GM18517 (cell line): Measurements from ENCODE around the gene CRB2.

Experiments
- ATAC-seq: cut with Tn5 transposase; IDR thresholded peaks from one replicate; pipeline ENCODE4 v1.9.1; 2021; ENCODE audit warnings: mild to moderate bottlenecking, moderate library complexity; ENCODE audit not compliant: unreplicated experiment

The CRB2 gene

DNA sequence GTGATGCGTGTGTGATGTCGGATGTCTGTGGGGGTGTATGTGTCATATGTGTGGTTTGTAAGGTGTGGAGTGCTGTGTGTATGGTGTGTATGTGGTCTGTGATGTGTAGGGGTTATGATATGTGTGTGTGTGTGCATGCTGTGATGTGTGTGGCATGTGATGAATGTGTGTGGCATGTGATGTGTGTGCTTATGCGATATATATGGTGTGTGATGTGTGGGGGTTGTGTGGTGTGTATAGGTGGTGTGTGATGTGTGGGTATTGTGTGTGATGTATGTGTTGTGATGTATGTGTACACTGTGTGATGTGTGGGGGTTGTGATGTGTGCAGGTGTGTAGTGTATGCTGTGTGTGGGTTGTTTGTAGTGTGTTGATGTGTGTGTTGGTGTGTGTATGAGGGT is 9.2 kb upstream of the CRB2 start:
- no peak for ATAC-seq

DNA sequence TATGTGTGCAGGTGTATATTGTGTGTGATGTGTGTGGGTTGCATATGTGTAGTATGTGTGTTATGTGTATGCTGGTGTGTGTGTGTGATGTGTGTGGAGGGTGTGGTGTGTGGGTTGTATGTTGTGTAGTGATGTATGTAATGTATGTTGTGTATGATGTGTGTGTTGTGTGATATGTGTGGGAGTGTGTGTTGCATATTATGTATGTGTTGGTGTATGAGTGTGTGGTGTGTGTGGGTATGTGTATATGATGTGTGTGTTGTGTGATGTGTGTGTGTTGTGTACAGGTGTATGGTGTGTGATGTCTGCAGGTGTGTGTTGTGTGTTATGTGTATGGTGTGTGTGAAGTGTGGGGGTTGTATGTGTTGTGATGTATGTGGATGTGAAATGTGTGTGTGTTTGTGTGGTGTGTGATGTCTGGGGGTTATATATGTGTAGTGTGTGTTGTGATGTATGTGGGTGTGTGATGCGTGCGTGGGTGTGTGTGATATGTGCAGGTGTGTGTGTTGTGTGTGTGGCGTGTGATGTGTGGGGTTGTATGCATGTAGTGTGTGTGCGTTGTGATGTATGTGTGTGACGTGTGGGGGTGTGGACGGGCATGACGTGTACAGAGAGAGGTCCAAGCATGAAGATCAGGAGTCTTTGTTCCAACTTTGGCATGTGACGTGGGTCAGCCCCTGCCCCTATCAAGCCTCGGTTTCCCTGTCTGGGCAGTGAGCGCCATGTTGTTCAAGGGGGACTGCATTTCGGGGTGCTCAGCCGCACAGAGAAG is 8.5 kb upstream of the CRB2 start:
- ATAC-seq, result no peak

- ATAC-seq, result no peak
Measured at GRCh38 chr9:123348317-123348992, 7.5 kb upstream of the CRB2 start.

DNA sequence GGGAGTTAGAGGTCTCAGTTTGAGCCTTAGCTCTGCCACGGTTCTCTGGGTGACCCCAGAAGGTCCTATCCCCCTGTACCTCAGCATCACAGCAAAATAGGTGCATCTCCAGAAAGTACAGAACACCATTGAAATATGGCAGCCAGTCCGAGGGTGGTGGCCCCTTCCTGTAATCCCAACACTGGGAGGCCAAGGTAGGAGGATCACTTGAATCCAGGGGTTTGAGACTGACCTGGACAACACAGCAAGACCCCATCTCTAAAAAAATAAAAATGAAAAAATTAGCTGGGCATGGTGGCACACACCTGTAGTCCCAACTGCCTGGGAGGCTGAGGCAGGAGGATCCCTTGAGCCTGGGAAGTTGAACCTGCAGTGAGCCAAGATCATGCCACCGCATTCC is 7.0 kb upstream of the CRB2 start:
- no peak for ATAC-seq

GRCh38 chr9:123349691-123350480 is 6.1 kb upstream of the CRB2 start:
- ATAC-seq, result no peak

DNA sequence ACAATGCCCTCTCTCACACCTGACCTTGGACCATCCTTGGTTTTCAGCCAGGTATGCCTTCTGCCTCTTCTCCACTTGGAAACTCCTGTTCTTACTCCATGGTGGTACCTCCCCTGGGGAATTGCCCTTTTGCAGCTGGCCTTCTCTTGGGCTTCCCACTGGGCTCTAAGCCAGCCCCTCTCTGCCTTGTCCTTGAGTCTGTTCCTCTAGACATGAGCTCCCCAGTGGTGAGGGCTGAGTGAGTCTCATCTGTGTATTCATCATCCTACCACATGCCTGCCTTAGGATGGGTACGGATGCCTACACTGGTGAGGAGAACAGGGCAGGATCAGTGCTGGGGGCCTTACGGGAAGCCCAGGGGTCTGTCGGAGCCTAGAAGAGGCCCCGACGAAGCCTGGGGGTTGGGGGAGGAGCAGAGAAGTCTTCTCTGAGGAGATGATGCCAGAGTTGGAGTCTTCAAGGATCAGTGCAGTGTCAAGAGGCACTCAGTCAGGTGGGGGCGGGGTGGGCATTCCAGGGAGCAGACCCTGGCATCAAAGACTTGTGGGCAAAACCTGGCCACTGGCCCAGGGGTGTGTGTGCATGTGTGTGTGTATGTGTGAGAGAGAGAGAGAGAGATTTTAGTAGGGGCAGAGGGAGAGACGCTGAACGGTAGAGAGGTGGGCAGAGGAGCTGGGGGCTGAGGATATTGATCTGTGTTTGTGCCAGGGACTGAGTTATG is 5.2 kb upstream of the CRB2 start:
- ATAC-seq, result no peak

DNA sequence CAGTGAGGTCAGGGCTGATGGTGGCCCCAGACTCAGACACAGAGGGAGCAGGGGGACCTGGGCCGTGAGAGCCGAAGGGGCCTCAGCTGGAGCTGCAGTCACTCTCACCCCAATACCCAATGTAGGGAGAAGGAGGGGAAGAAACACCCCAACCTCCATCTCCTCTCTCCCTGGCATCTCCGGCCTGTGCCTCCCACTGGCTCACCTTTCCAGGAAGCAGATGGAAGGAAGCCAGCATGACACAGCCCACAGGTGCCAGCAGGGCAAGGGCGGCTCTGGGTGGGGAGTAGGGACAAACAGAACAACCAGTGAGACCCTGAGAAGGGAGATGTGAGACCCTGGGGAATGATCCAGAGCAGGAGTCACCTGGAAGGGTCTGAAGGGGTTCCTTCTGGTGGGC is 3.0 kb upstream of the CRB2 start:
- no peak for ATAC-seq

GRCh38 chr9:123353984-123354591 is 1.9 kb upstream of the CRB2 start:
- ATAC-seq, result no peak

DNA sequence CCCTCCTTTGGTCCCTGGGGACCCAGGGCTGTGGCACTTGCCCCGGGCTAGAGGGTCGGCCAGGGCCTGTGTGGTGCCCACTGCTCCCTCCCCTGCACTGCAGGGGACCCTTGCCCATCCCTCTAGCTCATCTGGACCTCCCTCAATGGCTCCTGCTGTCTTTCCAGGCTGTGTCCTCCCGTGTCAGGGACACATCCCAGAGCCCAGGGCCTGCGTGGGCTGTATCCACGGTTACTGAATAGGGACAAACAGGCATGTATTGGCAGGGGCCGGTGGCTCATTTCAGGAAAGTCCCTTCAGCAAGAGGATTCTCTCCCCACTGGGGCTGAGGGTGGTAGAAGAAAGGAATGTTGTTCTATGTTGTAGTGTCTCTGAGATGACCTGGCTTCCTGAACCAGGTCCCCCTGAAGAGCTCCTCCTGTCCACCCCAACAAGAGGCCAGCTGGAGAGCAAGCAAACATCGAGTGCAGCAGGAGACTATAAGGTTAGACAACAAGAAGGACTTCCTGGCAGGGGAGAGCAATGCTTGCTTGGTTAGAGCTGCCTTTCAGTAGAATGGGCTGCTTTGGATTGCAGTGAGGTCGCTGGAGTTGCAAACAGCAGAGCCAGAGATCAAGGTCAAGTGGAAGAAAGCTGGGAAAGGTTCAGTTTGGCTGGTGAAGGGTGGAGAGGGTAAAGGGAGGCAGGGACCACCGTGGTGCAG is 1.0 kb upstream of the CRB2 start:
- no peak for ATAC-seq

DNA sequence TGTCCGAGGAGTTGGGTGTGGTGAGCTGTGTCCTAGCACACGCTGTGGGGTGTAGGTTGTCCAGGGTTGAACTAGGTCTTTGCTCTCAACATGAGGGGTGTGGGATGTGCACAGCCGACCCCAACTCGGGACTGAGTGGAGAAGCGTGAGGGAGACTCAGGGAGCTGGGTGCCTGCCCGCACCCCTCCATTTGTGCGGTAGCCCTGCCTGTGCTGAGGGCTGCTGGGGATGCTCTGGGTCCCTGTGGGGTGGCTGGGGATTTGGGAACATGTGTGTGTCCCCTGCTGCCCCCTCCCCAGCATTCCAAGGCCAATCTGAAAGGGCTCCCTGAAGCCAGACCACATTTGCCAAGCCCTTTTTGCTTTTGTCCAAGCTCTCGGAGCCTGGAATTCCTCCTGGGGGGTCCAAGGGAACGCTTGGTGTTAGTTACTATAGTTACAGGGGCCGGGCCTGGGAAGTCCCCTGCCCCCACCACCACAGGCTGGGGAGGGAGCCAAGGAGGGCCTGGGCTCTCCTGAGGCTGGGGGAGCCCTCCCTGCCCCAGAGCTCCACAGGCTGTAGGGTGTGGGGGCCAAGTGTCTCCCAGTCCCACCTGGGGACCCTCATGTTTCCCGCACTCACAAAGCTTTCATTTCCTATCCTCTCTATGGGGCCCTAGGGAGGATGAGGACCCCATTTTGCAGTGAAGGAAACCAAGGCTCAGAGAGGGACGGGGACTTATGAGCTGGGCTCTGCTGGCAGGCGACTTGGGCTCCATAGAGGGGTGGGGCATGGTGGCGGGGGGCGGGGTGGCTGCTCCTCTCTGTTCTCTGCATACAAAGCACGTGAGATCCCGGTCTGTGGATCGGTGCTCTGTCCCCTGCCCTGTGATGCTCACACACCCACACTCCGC is 1.1 kb downstream of the CRB2 start:
- no peak for ATAC-seq

- ATAC-seq, result no peak
Measured at GRCh38 chr9:123357743-123358059, 1.7 kb downstream of the CRB2 start.

DNA sequence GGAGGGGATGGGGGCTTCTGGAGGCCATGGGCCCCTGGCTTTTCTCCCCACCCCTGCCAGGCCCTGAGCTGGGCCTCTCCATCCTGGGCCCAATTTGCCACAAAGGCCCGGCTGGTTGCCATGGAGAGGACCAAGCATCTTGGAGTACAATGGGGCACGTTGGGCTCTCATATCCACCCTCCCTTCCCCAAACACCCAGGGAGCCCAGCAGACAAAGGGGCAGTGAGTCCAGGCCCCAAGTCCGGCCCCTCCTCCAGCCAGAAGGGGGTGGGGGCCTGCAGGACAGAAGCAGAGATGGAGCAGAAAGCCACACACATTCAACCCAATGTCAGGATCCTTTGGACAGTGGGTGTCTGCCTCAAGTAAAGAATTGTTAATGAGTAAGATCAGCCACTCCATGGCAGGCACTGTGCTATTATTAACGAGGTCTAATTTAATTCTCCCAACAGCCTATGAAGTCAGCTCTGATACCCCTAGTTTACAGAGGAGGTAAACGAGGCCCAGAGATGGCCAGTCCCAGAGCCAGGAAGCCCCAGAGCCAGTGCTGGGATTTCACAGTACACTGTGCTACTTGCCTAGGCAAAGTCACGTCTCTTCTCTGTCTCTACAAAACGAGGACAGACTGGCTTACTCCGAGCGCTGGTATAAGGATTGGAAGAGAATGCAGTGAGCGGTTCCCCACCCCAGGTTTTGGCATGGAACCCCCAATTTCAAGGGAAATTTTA is 2.3 kb downstream of the CRB2 start:
- ATAC-seq, result no peak

DNA sequence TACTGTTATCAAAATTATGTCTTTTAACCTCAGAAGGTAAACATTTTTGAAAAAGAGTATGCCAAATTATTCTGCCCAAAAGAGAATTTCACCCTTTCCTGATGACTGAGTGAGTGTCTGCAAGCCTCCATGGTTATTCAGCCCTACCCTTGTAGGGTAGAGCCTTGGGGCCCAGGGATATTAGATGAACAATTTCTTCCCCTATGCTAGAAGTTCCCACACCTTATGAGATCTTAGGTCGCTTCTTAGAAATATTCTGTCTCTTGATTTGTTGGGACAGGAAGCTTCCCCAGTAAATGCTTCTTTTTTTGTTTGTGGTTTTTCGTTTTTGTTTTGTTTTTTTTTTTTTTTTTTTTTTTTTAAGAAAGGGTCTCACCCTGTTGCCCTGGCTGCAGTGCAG is 3.1 kb downstream of the CRB2 start:
- ATAC-seq, result no peak

- ATAC-seq, result no peak
Measured at GRCh38 chr9:123359546-123359945, 3.5 kb downstream of the CRB2 start.

DNA sequence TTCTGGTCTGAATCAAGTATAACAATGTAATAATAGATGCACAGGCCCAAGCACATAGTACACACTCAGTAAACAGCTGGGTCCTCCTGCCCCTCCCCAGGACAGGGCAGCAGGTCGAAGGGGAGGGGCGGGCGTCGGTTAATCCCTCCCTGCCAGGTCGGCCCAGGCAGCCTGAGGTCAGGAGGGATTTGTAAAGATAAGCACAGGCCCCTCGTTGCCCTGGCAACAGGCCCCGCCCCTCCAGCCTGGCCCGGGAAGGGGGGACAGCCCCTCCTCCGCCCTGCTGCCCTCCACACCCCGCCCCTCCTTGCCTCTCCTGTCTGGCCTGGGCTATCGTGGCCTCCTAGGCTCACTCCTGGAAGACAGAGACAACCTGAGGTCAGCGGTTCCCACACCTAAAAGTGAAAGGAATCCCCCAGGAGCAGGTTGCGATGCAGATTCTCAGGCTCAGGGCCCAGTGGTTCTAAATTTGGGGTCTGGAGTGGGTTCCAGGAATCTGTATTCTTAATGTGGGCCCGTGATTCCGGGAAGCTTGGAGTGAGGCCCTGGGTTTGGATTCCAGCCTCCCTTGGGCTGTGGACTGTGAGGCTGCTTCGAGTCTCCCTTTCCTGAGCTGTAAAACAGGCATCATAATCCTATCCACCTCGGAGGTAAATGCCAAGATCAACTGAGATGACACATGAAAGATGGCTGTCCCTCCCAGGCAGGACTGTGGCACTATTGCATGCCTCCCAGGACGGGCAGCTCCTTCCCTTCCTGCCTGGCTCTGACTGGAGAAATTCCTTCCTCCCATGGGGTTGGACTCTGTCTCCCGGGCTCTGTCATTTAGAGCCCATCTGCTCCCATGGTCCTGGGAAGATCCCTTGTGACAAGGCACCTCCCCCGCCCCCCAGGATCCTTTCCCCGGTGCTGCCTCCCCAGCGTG is 4.4 kb downstream of the CRB2 start:
- ATAC-seq, result no peak

GRCh38 chr9:123361086-123361730 is 5.2 kb downstream of the CRB2 start:
- no peak for ATAC-seq
